ENCODE results near the gene TANGO6.

DNA sequence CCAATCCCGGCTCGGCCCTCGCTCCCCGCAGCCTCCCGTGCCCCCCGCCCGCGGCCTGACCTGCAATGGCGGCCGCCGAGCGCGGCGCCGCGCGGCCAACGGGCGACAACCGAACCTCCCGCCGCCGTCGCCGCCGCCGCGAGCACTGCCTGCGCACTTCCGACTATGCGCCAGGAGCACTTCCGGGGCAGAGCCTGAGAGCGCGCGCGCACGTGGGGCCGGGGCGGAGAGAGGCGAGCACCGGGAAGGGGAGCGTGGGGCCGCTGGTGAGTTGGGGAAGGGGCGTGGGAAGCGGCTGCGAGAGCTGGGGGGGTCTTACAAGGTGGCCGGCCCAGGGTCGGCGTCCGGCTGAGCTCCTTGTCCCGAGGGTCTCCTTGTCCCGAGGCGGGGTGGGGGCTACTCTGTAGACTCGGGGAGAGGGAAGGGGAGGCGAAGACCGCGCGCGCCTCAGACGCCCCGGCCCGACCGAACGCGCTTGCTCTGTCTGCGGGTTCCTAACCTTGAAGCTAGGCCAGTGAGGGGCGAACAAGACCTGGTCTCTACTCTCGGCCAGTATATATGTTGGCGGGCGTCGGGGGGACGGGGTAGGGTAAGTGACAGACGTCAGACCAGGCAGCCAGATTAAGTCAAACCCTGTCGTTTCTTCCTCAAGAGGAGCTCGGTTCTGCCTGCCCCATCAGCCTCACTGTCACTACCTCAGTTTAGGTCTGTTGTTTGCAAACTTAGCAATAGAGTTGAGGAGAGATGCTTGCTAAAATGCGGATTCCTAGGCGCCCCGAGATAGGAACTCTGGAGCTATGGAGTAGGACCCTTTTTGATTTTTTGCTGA is 289.3 kb downstream of the TANGO6 start, which contains the start of the genes CHTF8 and UTP4:
- TF ChIP-seq, protein P1, sequence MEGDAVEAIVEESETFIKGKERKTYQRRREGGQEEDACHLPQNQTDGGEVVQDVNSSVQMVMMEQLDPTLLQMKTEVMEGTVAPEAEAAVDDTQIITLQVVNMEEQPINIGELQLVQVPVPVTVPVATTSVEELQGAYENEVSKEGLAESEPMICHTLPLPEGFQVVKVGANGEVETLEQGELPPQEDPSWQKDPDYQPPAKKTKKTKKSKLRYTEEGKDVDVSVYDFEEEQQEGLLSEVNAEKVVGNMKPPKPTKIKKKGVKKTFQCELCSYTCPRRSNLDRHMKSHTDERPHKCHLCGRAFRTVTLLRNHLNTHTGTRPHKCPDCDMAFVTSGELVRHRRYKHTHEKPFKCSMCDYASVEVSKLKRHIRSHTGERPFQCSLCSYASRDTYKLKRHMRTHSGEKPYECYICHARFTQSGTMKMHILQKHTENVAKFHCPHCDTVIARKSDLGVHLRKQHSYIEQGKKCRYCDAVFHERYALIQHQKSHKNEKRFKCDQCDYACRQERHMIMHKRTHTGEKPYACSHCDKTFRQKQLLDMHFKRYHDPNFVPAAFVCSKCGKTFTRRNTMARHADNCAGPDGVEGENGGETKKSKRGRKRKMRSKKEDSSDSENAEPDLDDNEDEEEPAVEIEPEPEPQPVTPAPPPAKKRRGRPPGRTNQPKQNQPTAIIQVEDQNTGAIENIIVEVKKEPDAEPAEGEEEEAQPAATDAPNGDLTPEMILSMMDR (IDR thresholded peaks at IDR 0.05) = no peak
- no peak for TF ChIP-seq EZH2 (IDR thresholded peaks at IDR 0.05)
- TF ChIP-seq EZH2phosphoT487 (IDR thresholded peaks at IDR 0.05) = no peak
